BLaER1 (cell line): ENCODE measurements around the gene PSMD13.

ENCODE experiments used
- H3K27ac ChIP-seq: shearing (Covaris generic); formaldehyde crosslinking; 2 replicates; pipeline ENCODE4 v1.8.1; 2022
- H3K27me3 ChIP-seq: shearing (Covaris generic); formaldehyde crosslinking; 2 replicates; pipeline ENCODE4 v1.8.1; 2022
- H3K36me3 ChIP-seq: shearing (Covaris generic); formaldehyde crosslinking; 2 replicates; pipeline ENCODE4 v1.8.1; 2022
- H3K4me1 ChIP-seq: shearing (Covaris generic); formaldehyde crosslinking; 2 replicates; pipeline ENCODE4 v1.8.1; 2022
- H3K4me2 ChIP-seq: shearing (Covaris generic); formaldehyde crosslinking; 2 replicates; pipeline ENCODE4 v1.8.1; 2022
- H3K4me3 ChIP-seq: shearing (Covaris generic); formaldehyde crosslinking; 2 replicates; pipeline ENCODE4 v1.8.1; 2022
- H3K9ac ChIP-seq: shearing (Covaris generic); formaldehyde crosslinking; 2 replicates; pipeline ENCODE4 v1.8.1; 2022
- H3K9me3 ChIP-seq: shearing (Covaris generic); formaldehyde crosslinking; 2 replicates; pipeline ENCODE4 v1.8.1; 2022
- H4K20me1 ChIP-seq: shearing (Covaris generic); formaldehyde crosslinking; 2 replicates; pipeline ENCODE4 v1.8.1; 2022
- Cebpa-rat ChIP-seq: shearing (Covaris generic); IDR thresholded peaks from 2 replicates; pipeline ENCODE4 v1.8.1; 2022

PSMD13 gene

GRCh38 chr11:209275-210121 is 27.3 kb upstream of the PSMD13 start:
- no peak for TF ChIP-seq Cebpa-rat
- Histone ChIP-seq H3K27me3 (no peaks in the 10 kb centered on the region), H4K20me1 (peaks cover 67% of the 10 kb centered on the region), H3K4me1 (peaks cover 42% of the 10 kb centered on the region), H3K4me3 (peak overlapping the region; percentile 100), H3K4me2 (peak overlapping the region; percentile 99), H3K9me3 (no peaks in the 10 kb centered on the region), H3K9ac (peak overlapping the region; percentile 98), H3K27ac (peak overlapping the region; percentile 97), H3K36me3 (peaks cover 67% of the 10 kb centered on the region)

GRCh38 chr11:210122-210802 is 26.5 kb upstream of the PSMD13 start:
- Histone ChIP-seq H3K36me3 (peaks cover 67% of the 10 kb centered on the region), H3K4me1 (peaks cover 35% of the 10 kb centered on the region), H3K27me3 (no peaks in the 10 kb centered on the region), H3K4me3 (peak overlapping the region; percentile 100), H3K27ac (0 out of 2 replicates have a peak overlapping the region, but pooled peaks have one; percentile 97), H3K9me3 (no peaks in the 10 kb centered on the region), H4K20me1 (peaks cover 61% of the 10 kb centered on the region), H3K4me2 (peak overlapping the region; percentile 99), H3K9ac (peak overlapping the region; percentile 98)
- no peak for TF ChIP-seq Cebpa-rat

- no peaks in the 10 kb centered on the region for H3K9me3 ChIP-seq
- peaks cover 30% of the 10 kb centered on the region for H3K4me1 ChIP-seq
- H3K4me3 ChIP-seq, result 0 out of 2 replicates have a peak overlapping the region, but pooled peaks have one; percentile 100
- H3K27ac ChIP-seq, result 0 out of 2 replicates have a peak overlapping the region, but pooled peaks have one; percentile 8
- peak overlapping the region; percentile 98 for H3K9ac ChIP-seq
- peak overlapping the region; percentile 99 for H3K4me2 ChIP-seq
- peaks cover 67% of the 10 kb centered on the region for H3K36me3 ChIP-seq
- H3K27me3 ChIP-seq, result no peaks in the 10 kb centered on the region
- TF ChIP-seq Cebpa-rat, result no peak
- H4K20me1 ChIP-seq, result peaks cover 56% of the 10 kb centered on the region
Measured at GRCh38 chr11:210803-211180, 26.0 kb upstream of the PSMD13 start.

GRCh38 chr11:211295-211694 is 25.5 kb upstream of the PSMD13 start:
- Histone ChIP-seq H3K27ac (no peak overlapping the region), H3K4me2 (peak overlapping the region; percentile 99), H3K4me1 (peaks cover 24% of the 10 kb centered on the region), H3K9me3 (no peaks in the 10 kb centered on the region), H3K4me3 (no peak overlapping the region), H3K36me3 (peaks cover 70% of the 10 kb centered on the region), H3K27me3 (no peaks in the 10 kb centered on the region), H3K9ac (peak overlapping the region; percentile 98; the same call in 1 of the 2 replicates), H4K20me1 (peaks cover 50% of the 10 kb centered on the region)
- TF ChIP-seq Cebpa-rat, result no peak

GRCh38 chr11:211741-212140 is 25.0 kb upstream of the PSMD13 start:
- H3K27ac ChIP-seq, result no peak overlapping the region
- peaks cover 21% of the 10 kb centered on the region for H3K4me1 ChIP-seq
- peaks cover 46% of the 10 kb centered on the region for H4K20me1 ChIP-seq
- no peaks in the 10 kb centered on the region for H3K9me3 ChIP-seq
- H3K4me3 ChIP-seq, result no peak overlapping the region
- peak overlapping the region; percentile 98; the same call in 1 of the 2 replicates for H3K9ac ChIP-seq
- no peak overlapping the region for H3K4me2 ChIP-seq
- no peak for TF ChIP-seq Cebpa-rat
- H3K36me3 ChIP-seq, result peaks cover 74% of the 10 kb centered on the region
- no peaks in the 10 kb centered on the region for H3K27me3 ChIP-seq

GRCh38 chr11:212150-213100 is 24.4 kb upstream of the PSMD13 start:
- H4K20me1 ChIP-seq, result peaks cover 42% of the 10 kb centered on the region
- peaks cover 77% of the 10 kb centered on the region for H3K36me3 ChIP-seq
- H3K9ac ChIP-seq, result peak overlapping the region; percentile 98; the same call in 1 of the 2 replicates
- H3K27ac ChIP-seq, result no peak overlapping the region
- no peak overlapping the region for H3K4me3 ChIP-seq
- no peak for TF ChIP-seq Cebpa-rat
- no peaks in the 10 kb centered on the region for H3K9me3 ChIP-seq
- H3K27me3 ChIP-seq, result no peaks in the 10 kb centered on the region
- H3K4me1 ChIP-seq, result peaks cover 21% of the 10 kb centered on the region
- no peak overlapping the region for H3K4me2 ChIP-seq

GRCh38 chr11:213111-213510 is 23.7 kb upstream of the PSMD13 start:
- Histone ChIP-seq H3K27ac (no peak overlapping the region), H3K27me3 (no peaks in the 10 kb centered on the region), H3K36me3 (peaks cover 84% of the 10 kb centered on the region), H3K9me3 (no peaks in the 10 kb centered on the region), H3K4me1 (peaks cover 21% of the 10 kb centered on the region), H3K4me2 (no peak overlapping the region), H3K4me3 (no peak overlapping the region), H4K20me1 (peaks cover 42% of the 10 kb centered on the region), H3K9ac (no peak overlapping the region)
- no peak for TF ChIP-seq Cebpa-rat

- Histone ChIP-seq H3K9ac (no peak overlapping the region), H3K4me1 (peaks cover 21% of the 10 kb centered on the region), H4K20me1 (peaks cover 41% of the 10 kb centered on the region), H3K27ac (no peak overlapping the region), H3K4me2 (no peak overlapping the region), H3K36me3 (peaks cover 90% of the 10 kb centered on the region), H3K4me3 (no peak overlapping the region), H3K27me3 (no peaks in the 10 kb centered on the region), H3K9me3 (no peaks in the 10 kb centered on the region)
- TF ChIP-seq Cebpa-rat, result no peak
Measured at GRCh38 chr11:214083-214482, 22.7 kb upstream of the PSMD13 start.

GRCh38 chr11:215581-216037 is 21.2 kb upstream of the PSMD13 start:
- Histone ChIP-seq H3K27me3 (no peaks in the 10 kb centered on the region), H3K4me2 (no peak overlapping the region), H4K20me1 (peaks cover 26% of the 10 kb centered on the region), H3K27ac (no peak overlapping the region), H3K9me3 (no peaks in the 10 kb centered on the region), H3K9ac (no peak overlapping the region), H3K4me3 (no peak overlapping the region), H3K4me1 (peaks cover 5% of the 10 kb centered on the region), H3K36me3 (peaks cover 81% of the 10 kb centered on the region)
- TF ChIP-seq Cebpa-rat, result no peak
